ENCODE results near the gene NCK2.

DNA sequence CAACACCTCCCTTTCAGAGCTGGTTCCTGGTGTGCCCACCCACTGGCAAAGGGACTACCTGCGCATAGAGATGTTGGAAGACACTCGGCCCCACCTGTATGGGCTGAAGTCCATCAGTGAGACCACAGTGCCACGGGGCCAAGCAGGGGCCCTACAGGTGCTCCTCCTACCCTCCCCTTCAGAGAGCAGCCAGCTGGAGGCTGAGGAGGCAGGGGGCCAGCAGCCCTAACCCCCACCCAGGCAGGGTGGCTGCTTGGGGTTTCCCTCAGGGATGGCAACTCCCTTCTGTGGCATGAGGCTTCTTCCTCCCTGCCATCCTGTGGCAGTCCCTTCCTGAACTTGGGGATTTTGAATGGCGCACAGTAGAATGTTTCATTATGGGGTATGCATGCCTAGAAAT is 125.3 kb downstream of the NCK2 start:
- TF ChIP-seq POLR2A (IDR thresholded peaks at IDR 0.05; ENCODE audit: low read depth) (no peak), POLR2AphosphoS5 (IDR thresholded peaks at IDR 0.05) (no peak)
- TF ChIP-seq, protein P1, sequence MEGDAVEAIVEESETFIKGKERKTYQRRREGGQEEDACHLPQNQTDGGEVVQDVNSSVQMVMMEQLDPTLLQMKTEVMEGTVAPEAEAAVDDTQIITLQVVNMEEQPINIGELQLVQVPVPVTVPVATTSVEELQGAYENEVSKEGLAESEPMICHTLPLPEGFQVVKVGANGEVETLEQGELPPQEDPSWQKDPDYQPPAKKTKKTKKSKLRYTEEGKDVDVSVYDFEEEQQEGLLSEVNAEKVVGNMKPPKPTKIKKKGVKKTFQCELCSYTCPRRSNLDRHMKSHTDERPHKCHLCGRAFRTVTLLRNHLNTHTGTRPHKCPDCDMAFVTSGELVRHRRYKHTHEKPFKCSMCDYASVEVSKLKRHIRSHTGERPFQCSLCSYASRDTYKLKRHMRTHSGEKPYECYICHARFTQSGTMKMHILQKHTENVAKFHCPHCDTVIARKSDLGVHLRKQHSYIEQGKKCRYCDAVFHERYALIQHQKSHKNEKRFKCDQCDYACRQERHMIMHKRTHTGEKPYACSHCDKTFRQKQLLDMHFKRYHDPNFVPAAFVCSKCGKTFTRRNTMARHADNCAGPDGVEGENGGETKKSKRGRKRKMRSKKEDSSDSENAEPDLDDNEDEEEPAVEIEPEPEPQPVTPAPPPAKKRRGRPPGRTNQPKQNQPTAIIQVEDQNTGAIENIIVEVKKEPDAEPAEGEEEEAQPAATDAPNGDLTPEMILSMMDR (IDR thresholded peaks at IDR 0.05), result no peak
